ENCODE data around the gene LRBA. TPM values are rescaled to one million over a fixed set of nuclear protein-coding genes. Genes with fewer than 3 reads are reported as not detected.
A peak's percentile ranks its signal among the peaks of the same experiment; 100 is the strongest.

LRBA gene
- total and polyA plus RNA-seq, 9 of the 15 experiments (the other 6 are each of a cell fraction or from before 2014, with no cell fraction given), result 24.2 to 88.7 (median 59.7) TPM

DNA sequence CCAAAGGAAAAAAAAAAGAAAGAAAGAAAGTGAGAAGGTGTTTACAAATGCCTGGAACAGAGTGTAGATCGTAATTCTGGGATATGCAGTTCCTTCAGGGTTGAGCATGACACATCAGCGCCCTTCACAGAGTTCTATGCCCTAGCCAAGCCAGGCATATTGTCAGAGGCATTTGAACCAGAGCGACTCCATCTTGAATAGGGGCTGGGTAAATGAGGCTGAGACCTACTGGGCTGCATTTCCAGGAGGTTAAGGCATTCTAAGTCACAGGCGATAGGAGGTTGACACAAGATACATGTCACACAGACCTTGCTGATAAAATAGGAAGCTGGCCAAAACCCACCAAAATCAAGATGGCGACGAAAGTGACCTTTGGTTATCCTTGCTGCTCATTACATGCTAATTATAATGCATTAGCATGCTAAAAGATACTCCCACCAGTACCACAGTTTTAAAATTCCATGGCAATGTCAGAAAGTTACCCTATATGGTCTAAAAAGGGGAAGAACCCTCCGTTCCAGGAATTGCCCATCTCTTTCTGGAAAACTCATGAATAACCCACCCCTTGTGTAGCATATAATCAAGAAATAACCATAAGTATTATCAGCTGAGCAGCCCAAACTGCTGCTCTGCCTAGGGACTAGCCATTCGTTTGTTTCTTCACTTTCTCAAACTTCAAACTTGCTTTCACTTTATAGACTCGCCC, 23.5 kb upstream of the LRBA start (continued):
- TF ChIP-seq, protein P1, sequence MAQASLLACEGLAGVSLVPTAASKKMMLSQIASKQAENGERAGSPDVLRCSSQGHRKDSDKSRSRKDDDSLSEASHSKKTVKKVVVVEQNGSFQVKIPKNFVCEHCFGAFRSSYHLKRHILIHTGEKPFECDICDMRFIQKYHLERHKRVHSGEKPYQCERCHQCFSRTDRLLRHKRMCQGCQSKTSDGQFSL (CRISPR knock-in tag; IDR thresholded peaks at IDR 0.05), result no peak
- TF ChIP-seq, protein P1 (tag; IDR thresholded peaks at IDR 0.05), result peak in 1 of 2 experiments; percentile 98; a peak in 2 of 4 replicates
- TF ChIP-seq, protein P2, sequence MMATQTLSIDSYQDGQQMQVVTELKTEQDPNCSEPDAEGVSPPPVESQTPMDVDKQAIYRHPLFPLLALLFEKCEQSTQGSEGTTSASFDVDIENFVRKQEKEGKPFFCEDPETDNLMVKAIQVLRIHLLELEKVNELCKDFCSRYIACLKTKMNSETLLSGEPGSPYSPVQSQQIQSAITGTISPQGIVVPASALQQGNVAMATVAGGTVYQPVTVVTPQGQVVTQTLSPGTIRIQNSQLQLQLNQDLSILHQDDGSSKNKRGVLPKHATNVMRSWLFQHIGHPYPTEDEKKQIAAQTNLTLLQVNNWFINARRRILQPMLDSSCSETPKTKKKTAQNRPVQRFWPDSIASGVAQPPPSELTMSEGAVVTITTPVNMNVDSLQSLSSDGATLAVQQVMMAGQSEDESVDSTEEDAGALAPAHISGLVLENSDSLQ (IDR thresholded peaks at IDR 0.05), result no peak
- TF ChIP-seq, protein P3, sequence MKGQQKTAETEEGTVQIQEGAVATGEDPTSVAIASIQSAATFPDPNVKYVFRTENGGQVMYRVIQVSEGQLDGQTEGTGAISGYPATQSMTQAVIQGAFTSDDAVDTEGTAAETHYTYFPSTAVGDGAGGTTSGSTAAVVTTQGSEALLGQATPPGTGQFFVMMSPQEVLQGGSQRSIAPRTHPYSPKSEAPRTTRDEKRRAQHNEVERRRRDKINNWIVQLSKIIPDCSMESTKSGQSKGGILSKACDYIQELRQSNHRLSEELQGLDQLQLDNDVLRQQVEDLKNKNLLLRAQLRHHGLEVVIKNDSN (CRISPR knock-in tag; IDR thresholded peaks at IDR 0.05), result no peak
- TF ChIP-seq, protein P4, sequence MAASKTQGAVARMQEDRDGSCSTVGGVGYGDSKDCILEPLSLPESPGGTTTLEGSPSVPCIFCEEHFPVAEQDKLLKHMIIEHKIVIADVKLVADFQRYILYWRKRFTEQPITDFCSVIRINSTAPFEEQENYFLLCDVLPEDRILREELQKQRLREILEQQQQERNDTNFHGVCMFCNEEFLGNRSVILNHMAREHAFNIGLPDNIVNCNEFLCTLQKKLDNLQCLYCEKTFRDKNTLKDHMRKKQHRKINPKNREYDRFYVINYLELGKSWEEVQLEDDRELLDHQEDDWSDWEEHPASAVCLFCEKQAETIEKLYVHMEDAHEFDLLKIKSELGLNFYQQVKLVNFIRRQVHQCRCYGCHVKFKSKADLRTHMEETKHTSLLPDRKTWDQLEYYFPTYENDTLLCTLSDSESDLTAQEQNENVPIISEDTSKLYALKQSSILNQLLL (CRISPR knock-in tag; IDR thresholded peaks at IDR 0.05; ENCODE audit: borderline replicate concordance), result no peak
- TF ChIP-seq TSC22D4 (tag; IDR thresholded peaks at IDR 0.05) (peak; percentile 66; the same call in 1 of the 2 replicates), ETS2 (tag; IDR thresholded peaks at IDR 0.05; ENCODE audit: borderline replicate concordance, poor library complexity, severe bottlenecking) (no peak), CXXC5 (CRISPR knock-in tag; IDR thresholded peaks at IDR 0.05) (peak; percentile 93), PCBP2 (IDR thresholded peaks at IDR 0.05; ENCODE audit: low read depth, low read length, poor library complexity, severe bottlenecking) (no peak), SUPT5H (IDR thresholded peaks at IDR 0.05) (no peak), FOXK1 (CRISPR knock-in tag; IDR thresholded peaks at IDR 0.05; ENCODE audit: borderline replicate concordance) (no peak), NFATC3 (IDR thresholded peaks at IDR 0.05) (no peak), GABPB2 (CRISPR knock-in tag; conservative IDR thresholded peaks at IDR 0.05) (no peak)
- TF ChIP-seq, protein P5, sequence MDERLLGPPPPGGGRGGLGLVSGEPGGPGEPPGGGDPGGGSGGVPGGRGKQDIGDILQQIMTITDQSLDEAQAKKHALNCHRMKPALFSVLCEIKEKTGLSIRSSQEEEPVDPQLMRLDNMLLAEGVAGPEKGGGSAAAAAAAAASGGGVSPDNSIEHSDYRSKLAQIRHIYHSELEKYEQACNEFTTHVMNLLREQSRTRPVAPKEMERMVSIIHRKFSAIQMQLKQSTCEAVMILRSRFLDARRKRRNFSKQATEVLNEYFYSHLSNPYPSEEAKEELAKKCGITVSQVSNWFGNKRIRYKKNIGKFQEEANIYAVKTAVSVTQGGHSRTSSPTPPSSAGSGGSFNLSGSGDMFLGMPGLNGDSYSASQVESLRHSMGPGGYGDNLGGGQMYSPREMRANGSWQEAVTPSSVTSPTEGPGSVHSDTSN (CRISPR knock-in tag; IDR thresholded peaks at IDR 0.05; ENCODE audit: low read depth), result no peak
- TF ChIP-seq, protein P5 (tag; conservative IDR thresholded peaks at IDR 0.05; ENCODE audit: low read depth), result peak; percentile 66
- TF ChIP-seq, protein P6, sequence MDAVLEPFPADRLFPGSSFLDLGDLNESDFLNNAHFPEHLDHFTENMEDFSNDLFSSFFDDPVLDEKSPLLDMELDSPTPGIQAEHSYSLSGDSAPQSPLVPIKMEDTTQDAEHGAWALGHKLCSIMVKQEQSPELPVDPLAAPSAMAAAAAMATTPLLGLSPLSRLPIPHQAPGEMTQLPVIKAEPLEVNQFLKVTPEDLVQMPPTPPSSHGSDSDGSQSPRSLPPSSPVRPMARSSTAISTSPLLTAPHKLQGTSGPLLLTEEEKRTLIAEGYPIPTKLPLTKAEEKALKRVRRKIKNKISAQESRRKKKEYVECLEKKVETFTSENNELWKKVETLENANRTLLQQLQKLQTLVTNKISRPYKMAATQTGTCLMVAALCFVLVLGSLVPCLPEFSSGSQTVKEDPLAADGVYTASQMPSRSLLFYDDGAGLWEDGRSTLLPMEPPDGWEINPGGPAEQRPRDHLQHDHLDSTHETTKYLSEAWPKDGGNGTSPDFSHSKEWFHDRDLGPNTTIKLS (IDR thresholded peaks at IDR 0.05; ENCODE audit: borderline replicate concordance, low read depth), result no peak
- TF ChIP-seq, protein P7, sequence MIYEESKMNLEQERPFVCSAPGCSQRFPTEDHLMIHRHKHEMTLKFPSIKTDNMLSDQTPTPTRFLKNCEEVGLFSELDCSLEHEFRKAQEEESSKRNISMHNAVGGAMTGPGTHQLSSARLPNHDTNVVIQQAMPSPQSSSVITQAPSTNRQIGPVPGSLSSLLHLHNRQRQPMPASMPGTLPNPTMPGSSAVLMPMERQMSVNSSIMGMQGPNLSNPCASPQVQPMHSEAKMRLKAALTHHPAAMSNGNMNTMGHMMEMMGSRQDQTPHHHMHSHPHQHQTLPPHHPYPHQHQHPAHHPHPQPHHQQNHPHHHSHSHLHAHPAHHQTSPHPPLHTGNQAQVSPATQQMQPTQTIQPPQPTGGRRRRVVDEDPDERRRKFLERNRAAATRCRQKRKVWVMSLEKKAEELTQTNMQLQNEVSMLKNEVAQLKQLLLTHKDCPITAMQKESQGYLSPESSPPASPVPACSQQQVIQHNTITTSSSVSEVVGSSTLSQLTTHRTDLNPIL (CRISPR knock-in tag; IDR thresholded peaks at IDR 0.05), result no peak; the same call in 1 of the 2 replicates

All from K562 (cell line).